GM13976 (cell line): Measurements from ENCODE around the gene ATF5.

Experiments
- DNase-seq: peaks from one replicate; pipeline ENCODE4 v3.0.0; 2012; ENCODE audit warnings: low spot score
- in situ Hi-C: fragments of 300-500 bp; cut with MboI; formaldehyde crosslinking; loops from one replicate; pipeline ENCODE4 v1.12.0; 2022; ENCODE audit warnings: low sequenced_read_pairs, mixed read lengths, inconsistent platforms; ENCODE audit not compliant: unreplicated experiment
- TF ChIP-seq, protein P1 (sequence below): IDR thresholded peaks from 2 replicates; pipeline ENCODE4 v1.5.1; 2012; ENCODE audit warnings: borderline replicate concordance, mild to moderate bottlenecking; ENCODE audit not compliant: insufficient read depth; ENCODE audit errors: extremely low read depth, missing control alignments, control extremely low read depth

Gene ATF5

DNA sequence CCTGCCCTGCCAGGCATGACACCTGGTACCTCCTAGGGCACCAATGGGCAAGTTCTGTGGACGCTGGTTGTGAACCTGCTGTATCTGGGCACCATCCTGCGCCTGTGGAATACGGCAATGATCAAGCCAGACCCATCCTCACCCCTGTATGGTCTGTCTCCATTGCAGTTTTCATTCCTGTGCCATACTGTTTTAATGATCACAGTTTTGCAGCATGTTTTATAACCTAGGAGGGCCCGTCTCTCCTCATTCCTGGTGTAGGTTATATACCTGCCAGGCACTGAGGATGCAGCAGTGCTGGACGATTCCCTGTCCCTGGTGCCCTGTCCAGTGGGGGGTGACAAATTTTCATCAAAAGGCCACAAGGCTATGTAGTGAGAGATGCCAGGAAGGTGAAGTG, 45.9 kb upstream of the ATF5 start:
- in situ Hi-C loops, result no loop called here
- TF ChIP-seq, protein P1, sequence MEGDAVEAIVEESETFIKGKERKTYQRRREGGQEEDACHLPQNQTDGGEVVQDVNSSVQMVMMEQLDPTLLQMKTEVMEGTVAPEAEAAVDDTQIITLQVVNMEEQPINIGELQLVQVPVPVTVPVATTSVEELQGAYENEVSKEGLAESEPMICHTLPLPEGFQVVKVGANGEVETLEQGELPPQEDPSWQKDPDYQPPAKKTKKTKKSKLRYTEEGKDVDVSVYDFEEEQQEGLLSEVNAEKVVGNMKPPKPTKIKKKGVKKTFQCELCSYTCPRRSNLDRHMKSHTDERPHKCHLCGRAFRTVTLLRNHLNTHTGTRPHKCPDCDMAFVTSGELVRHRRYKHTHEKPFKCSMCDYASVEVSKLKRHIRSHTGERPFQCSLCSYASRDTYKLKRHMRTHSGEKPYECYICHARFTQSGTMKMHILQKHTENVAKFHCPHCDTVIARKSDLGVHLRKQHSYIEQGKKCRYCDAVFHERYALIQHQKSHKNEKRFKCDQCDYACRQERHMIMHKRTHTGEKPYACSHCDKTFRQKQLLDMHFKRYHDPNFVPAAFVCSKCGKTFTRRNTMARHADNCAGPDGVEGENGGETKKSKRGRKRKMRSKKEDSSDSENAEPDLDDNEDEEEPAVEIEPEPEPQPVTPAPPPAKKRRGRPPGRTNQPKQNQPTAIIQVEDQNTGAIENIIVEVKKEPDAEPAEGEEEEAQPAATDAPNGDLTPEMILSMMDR, result no peak
- DNase-seq, result no peak

DNA sequence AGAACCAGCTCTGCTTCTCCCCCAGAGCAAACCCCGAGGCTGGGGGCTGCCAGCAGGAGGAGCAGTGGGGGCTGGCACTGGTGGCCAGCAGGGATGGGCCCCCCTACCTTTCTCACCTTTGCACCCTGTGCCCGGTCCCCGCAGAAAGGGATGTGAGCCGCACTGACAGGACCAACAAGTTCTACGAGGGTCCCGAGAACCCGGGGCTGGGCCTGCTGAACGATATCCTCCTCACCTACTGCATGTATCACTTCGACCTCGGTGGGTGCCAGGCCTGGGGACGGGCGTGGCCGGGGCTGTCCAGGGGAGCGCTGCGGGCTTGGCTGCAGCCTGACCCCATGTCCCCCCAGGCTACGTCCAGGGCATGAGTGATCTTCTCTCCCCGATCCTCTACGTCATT, 44.9 kb upstream of the ATF5 start:
- TF ChIP-seq, protein P1, result no peak
- no peak for DNase-seq
- in situ Hi-C loops, result no loop called here

DNA sequence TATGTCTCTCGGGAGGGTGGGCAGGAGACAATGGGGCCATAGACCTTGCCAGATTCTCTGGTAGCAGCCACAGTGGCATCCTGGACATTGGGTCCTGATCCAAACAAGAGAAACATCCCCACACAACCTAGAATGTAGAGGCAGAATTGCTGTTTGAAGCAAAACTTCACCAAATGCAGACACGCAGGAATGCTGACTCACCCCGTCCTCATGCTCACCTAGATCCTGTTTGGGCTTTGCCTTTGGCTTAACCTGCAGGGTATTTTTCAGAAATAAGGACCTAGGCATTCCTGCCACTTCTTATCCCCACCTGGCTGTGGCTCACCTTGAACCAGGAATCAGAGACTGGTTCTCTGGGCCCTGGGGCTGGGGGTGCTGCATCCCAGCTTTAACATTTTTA, 44.2 kb upstream of the ATF5 start:
- in situ Hi-C loops, result no loop called here
- DNase-seq, result no peak
- TF ChIP-seq, protein P1, result no peak

GRCh38 chr19:49887037-49887664, 41.9 kb upstream of the ATF5 start:
- DNase-seq, result no peak
- TF ChIP-seq, protein P1, result no peak
- in situ Hi-C loops, result no loop called here

DNA sequence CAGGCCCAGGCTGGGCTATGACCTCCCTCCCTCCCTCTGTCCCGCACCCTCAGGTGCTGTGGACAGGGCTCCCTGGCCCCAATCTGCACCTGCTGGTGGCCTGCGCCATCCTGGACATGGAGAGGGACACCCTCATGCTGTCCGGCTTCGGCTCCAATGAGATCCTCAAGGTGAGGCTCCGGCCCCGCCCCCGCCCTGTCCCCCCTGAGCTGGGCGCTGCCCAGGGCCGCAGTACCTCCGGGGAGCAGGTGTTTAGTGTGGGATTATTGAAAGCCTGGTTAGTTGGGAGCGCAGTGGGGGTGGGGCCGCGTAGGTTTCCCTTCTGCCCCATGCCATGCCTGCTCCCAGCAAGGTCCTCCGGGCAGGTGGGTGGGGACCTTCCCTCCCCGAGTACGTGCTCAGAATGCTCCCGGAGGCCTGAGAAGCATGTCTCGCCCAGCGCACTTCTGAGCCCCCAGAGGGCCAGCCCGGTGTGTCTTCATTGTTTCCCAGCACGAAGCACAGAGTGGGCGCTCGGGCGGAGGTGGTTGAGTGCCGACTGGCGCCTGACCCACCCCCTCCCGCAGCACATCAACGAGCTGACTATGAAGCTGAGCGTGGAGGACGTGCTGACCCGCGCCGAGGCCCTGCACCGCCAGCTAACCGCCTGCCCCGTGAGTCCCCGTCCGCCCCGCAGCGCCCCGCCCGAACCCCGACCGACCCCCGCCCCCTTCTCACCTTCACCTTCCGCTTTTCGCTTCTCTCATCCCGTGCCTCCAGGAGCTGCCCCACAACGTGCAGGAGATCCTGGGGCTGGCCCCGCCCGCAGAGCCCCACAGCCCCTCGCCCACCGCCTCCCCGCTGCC, 41.1 kb upstream of the ATF5 start:
- in situ Hi-C loops, result no loop called here
- no peak for DNase-seq
- TF ChIP-seq, protein P1, result no peak

GRCh38 chr19:49888510-49888824, 40.5 kb upstream of the ATF5 start:
- in situ Hi-C loops, result no loop called here
- TF ChIP-seq, protein P1, result no peak
- DNase-seq, result no peak
